K562 (cell line): Measurements from ENCODE around the gene SPATC1L. TPM values are rescaled to one million over a fixed set of nuclear protein-coding genes. Genes with fewer than 3 reads are reported as not detected.

Experiments
- CCNT2 ChIP-seq: IDR thresholded peaks from 2 replicates; pipeline ENCODE4 v1.6.1; 2011; ENCODE audit warnings: borderline replicate concordance, low read depth, mild to moderate bottlenecking, moderate library complexity, mixed read lengths, low read length; ENCODE audit not compliant: insufficient read length; ENCODE audit errors: extremely low read depth
- CHD2 ChIP-seq: IDR thresholded peaks from 2 replicates; pipeline ENCODE4 v1.6.1; 2011; ENCODE audit warnings: low read depth, low read length
- CHD4 ChIP-seq: fragments of 200-600 bp; sonication (generic); IDR thresholded peaks from 3 replicates; pipeline ENCODE4 v1.6.1; 2012; ENCODE audit warnings: low read depth, mild to moderate bottlenecking, mixed read lengths, low read length, inconsistent platforms; ENCODE audit not compliant: insufficient read depth, insufficient replicate concordance, poor library complexity, severe bottlenecking
- HMG20B ChIP-seq: fragments of 250-450 bp; sonication (Bioruptor Pico); IDR thresholded peaks from 2 replicates; pipeline ENCODE4 v1.5.0; 2021; ENCODE audit warnings: mild to moderate bottlenecking
- LCOR ChIP-seq: sonication (generic); formaldehyde crosslinking; IDR thresholded peaks from 2 replicates; pipeline ENCODE4 v1.8.0; 2022; ENCODE audit warnings: mild to moderate bottlenecking, missing genetic modification reagents
- LEF1 ChIP-seq: fragments of 450-650 bp; IDR thresholded peaks from 2 replicates; pipeline ENCODE4 v1.6.1; 2016; ENCODE audit warnings: mild to moderate bottlenecking
- OTX1 ChIP-seq: fragments of 450-650 bp; formaldehyde crosslinking; IDR thresholded peaks from 2 replicates; pipeline ENCODE4 v1.4.0; 2022; ENCODE audit warnings: mild to moderate bottlenecking
- POLR3G ChIP-seq: IDR thresholded peaks from 2 replicates; pipeline ENCODE4 v1.6.1; 2011; ENCODE audit not compliant: insufficient read length, insufficient replicate concordance; ENCODE audit errors: extremely low read depth
- ZNF263 ChIP-seq: sonication (generic); formaldehyde crosslinking; IDR thresholded peaks from 2 replicates; pipeline ENCODE4 v1.8.0; 2022; ENCODE audit warnings: mild to moderate bottlenecking, missing genetic modification reagents, borderline replicate concordance
- ZNF354B ChIP-seq: fragments of 250-450 bp; sonication (Bioruptor Pico); IDR thresholded peaks from 2 replicates; pipeline ENCODE4 v1.4.0; 2020
- ZNF707 ChIP-seq: fragments of 250-450 bp; sonication (Bioruptor Pico); conservative IDR thresholded peaks from 2 replicates; pipeline ENCODE4 v1.8.0; 2022; ENCODE audit warnings: inconsistent platforms, mild to moderate bottlenecking, moderate library complexity
- polyA plus RNA-seq, 8 experiments: library from polyadenylated mRNA; depleted of rRNA in 4 of 8; stranded (reverse) in 5 of 8; unstranded in 3 of 8; fragments of >200 nt; fragmentation: Nextera tagmentation in 2 of 8; fragmentation: Illumina TruSeq in 1 of 8; extraction: Ambion mirVana in 2 of 8; extraction: Trizol in 1 of 8; gene quantifications; 2 replicates each; pipeline versions ENCODE4 v1.2.1 to v1.2.3, GENCODE V29; 2011 to 2014; ENCODE audit warnings: inconsistent platforms in 1 of 8, missing spikeins in 1 of 8
- total RNA-seq, 7 experiments: library from RNA; depleted of rRNA in 6 of 7; stranded (reverse); fragments of >200 nt in 6 of 7; fragmentation: Illumina TruSeq in 2 of 7; extraction: Trizol in 2 of 7; gene quantifications; 2 replicates each; pipeline versions ENCODE4 v1.2.1 to v1.2.3, GENCODE V29; 2011 to 2021; ENCODE audit warnings: low replicate concordance in 1 of 7
- TF ChIP-seq, protein P1 (sequence below): fragments of 450-650 bp; IDR thresholded peaks from 2 replicates; pipeline ENCODE4 v1.6.1; 2016; ENCODE audit warnings: mild to moderate bottlenecking
- TF ChIP-seq, protein P2 (sequence below): fragments of 450-650 bp; IDR thresholded peaks from 2 replicates; pipeline ENCODE4 v1.6.1; 2016; ENCODE audit warnings: borderline replicate concordance
- TF ChIP-seq, protein P3 (sequence below), 2 experiments: fragments of 450-650 bp in 1 of 2; IDR thresholded peaks; 2 replicates each; pipeline ENCODE4 v1.6.1; 2011 to 2017; ENCODE audit warnings: low read depth in 2 of 2, antibody characterized with exemption in 1 of 2, borderline replicate concordance in 1 of 2, low read length in 1 of 2, mild to moderate bottlenecking in 1 of 2, mixed read lengths in 1 of 2; ENCODE audit not compliant: control insufficient read depth in 1 of 2
- TF ChIP-seq, protein P4 (sequence below): sonication (generic); formaldehyde crosslinking; IDR thresholded peaks from 2 replicates; pipeline ENCODE4 v1.8.1; 2023; ENCODE audit warnings: mild to moderate bottlenecking, missing genetic modification reagents

SPATC1L gene
- total and polyA plus RNA-seq, 9 of the 15 experiments (the other 6 are each of a cell fraction or from before 2014, with no cell fraction given) = 0.14 to 121 (median 34.0) TPM; not detected in 1

DNA sequence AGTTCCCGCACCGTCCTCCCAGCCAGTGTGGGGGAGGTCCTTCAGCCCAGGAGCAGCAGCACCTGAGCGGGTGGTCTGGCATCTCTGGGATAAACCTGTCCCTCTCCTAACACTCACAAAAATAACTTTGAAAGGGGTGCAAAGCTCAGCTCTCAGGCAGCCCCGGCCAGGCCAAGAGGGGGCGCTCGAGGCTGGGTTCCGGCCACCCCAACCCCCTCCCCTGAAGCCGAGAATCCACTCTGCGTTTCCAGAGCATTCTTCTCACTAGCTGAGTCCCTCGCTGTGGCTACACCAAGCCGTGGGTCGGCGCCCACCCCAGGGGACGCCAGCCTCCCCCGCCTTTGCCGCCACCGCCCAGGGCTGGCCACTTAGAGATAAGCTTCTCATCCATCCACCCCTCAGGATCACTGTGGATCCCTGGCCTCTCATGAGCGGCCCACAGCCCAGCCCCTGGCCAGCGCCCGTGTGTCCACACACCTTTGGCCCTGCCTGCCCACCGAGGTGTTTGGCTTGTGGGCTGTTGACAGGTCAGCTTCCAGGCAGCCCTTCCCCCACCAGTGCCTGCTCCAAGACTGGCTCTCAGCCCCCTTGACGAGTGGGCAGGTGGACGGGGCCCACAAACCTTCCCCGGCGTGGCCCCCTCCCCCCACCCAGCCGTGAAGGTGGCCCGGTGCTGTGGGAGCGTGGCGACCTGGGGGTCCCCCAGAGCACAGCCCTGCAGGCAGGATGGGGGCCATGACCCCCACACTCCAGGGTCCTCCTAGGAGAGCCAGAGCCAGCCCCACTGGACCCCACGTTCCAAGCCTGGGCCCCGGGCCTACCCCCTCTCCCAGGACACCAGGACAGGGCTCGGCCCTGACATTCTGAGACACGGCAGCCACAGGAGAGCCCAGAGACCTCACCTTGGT lies 30.8 kb downstream of the SPATC1L start (continued):
- TF ChIP-seq, protein P1, sequence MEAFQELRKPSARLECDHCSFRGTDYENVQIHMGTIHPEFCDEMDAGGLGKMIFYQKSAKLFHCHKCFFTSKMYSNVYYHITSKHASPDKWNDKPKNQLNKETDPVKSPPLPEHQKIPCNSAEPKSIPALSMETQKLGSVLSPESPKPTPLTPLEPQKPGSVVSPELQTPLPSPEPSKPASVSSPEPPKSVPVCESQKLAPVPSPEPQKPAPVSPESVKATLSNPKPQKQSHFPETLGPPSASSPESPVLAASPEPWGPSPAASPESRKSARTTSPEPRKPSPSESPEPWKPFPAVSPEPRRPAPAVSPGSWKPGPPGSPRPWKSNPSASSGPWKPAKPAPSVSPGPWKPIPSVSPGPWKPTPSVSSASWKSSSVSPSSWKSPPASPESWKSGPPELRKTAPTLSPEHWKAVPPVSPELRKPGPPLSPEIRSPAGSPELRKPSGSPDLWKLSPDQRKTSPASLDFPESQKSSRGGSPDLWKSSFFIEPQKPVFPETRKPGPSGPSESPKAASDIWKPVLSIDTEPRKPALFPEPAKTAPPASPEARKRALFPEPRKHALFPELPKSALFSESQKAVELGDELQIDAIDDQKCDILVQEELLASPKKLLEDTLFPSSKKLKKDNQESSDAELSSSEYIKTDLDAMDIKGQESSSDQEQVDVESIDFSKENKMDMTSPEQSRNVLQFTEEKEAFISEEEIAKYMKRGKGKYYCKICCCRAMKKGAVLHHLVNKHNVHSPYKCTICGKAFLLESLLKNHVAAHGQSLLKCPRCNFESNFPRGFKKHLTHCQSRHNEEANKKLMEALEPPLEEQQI = no peak
- TF ChIP-seq, protein P2, sequence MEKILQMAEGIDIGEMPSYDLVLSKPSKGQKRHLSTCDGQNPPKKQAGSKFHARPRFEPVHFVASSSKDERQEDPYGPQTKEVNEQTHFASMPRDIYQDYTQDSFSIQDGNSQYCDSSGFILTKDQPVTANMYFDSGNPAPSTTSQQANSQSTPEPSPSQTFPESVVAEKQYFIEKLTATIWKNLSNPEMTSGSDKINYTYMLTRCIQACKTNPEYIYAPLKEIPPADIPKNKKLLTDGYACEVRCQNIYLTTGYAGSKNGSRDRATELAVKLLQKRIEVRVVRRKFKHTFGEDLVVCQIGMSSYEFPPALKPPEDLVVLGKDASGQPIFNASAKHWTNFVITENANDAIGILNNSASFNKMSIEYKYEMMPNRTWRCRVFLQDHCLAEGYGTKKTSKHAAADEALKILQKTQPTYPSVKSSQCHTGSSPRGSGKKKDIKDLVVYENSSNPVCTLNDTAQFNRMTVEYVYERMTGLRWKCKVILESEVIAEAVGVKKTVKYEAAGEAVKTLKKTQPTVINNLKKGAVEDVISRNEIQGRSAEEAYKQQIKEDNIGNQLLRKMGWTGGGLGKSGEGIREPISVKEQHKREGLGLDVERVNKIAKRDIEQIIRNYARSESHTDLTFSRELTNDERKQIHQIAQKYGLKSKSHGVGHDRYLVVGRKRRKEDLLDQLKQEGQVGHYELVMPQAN = no peak
- no peak for TF ChIP-seq POLR3G
- peak; percentile 52 for TF ChIP-seq CHD4
- no peak for TF ChIP-seq ZNF263
- TF ChIP-seq CCNT2 = peak; percentile 73
- TF ChIP-seq, protein P3, sequence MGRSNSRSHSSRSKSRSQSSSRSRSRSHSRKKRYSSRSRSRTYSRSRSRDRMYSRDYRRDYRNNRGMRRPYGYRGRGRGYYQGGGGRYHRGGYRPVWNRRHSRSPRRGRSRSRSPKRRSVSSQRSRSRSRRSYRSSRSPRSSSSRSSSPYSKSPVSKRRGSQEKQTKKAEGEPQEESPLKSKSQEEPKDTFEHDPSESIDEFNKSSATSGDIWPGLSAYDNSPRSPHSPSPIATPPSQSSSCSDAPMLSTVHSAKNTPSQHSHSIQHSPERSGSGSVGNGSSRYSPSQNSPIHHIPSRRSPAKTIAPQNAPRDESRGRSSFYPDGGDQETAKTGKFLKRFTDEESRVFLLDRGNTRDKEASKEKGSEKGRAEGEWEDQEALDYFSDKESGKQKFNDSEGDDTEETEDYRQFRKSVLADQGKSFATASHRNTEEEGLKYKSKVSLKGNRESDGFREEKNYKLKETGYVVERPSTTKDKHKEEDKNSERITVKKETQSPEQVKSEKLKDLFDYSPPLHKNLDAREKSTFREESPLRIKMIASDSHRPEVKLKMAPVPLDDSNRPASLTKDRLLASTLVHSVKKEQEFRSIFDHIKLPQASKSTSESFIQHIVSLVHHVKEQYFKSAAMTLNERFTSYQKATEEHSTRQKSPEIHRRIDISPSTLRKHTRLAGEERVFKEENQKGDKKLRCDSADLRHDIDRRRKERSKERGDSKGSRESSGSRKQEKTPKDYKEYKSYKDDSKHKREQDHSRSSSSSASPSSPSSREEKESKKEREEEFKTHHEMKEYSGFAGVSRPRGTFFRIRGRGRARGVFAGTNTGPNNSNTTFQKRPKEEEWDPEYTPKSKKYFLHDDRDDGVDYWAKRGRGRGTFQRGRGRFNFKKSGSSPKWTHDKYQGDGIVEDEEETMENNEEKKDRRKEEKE (IDR thresholded peaks at IDR 0.05; ENCODE audit: borderline replicate concordance in 1 of 2, control insufficient read depth in 1 of 2, low read depth in 2 of 2, low read length in 1 of 2) = 0 out of 4 replicates have a peak, but pooled peaks of 1 of the 2 experiments have one; percentile 34
- 0 out of 2 replicates have a peak, but pooled peaks have one; percentile 29 for TF ChIP-seq LCOR (CRISPR knock-in tag)
- TF ChIP-seq LEF1 = peak; percentile 80
- TF ChIP-seq HMG20B (CRISPR knock-in tag) = no peak
- TF ChIP-seq, protein P4, sequence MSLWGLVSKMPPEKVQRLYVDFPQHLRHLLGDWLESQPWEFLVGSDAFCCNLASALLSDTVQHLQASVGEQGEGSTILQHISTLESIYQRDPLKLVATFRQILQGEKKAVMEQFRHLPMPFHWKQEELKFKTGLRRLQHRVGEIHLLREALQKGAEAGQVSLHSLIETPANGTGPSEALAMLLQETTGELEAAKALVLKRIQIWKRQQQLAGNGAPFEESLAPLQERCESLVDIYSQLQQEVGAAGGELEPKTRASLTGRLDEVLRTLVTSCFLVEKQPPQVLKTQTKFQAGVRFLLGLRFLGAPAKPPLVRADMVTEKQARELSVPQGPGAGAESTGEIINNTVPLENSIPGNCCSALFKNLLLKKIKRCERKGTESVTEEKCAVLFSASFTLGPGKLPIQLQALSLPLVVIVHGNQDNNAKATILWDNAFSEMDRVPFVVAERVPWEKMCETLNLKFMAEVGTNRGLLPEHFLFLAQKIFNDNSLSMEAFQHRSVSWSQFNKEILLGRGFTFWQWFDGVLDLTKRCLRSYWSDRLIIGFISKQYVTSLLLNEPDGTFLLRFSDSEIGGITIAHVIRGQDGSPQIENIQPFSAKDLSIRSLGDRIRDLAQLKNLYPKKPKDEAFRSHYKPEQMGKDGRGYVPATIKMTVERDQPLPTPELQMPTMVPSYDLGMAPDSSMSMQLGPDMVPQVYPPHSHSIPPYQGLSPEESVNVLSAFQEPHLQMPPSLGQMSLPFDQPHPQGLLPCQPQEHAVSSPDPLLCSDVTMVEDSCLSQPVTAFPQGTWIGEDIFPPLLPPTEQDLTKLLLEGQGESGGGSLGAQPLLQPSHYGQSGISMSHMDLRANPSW (CRISPR knock-in tag) = no peak
- TF ChIP-seq ZNF354B (CRISPR knock-in tag) = no peak
- TF ChIP-seq CHD2 = no peak
- no peak for TF ChIP-seq OTX1 (CRISPR knock-in tag)
- no peak for TF ChIP-seq ZNF707 (CRISPR knock-in tag)
